ENCODE results near the gene LIG1.

GRCh38 chr19:48213959-48214358, 43.8 kb upstream of the LIG1 start:
- TF ChIP-seq POLR2AphosphoS5 (IDR thresholded peaks at IDR 0.05; ENCODE audit: insufficient read depth, low read depth, low read length) (no peak), POLR2A (IDR thresholded peaks at IDR 0.05; ENCODE audit: low read depth, low read length) (no peak), CTCF (IDR thresholded peaks at IDR 0.05; ENCODE audit: extremely low read depth in 1 of 2, insufficient read depth in 1 of 2, low read depth in 1 of 2, low read length in 2 of 2) (no peak)

Measured in endothelial cell of umbilical vein (primary cell).